H9 (cell line): Measurements from ENCODE around the gene ATP8A1. TPM values are rescaled to one million over a fixed set of nuclear protein-coding genes. Genes with fewer than 3 reads are reported as not detected.

Source experiments
- DNase-seq: peaks from one replicate; pipeline ENCODE4 v3.0.0-alpha.2; 2017
- H2AFZ ChIP-seq: one replicate; pipeline ENCODE4 v1.6.1; 2013; ENCODE audit warnings: mild to moderate bottlenecking, low read length, control low read depth, moderate library complexity
- H2AK5ac ChIP-seq: 2 replicates; pipeline ENCODE4 v1.6.1; 2013; ENCODE audit warnings: low read length, control low read depth, mixed read lengths; ENCODE audit not compliant: insufficient read length
- H2BK120ac ChIP-seq: one replicate; pipeline ENCODE4 v1.6.1; 2013; ENCODE audit warnings: low read depth, mild to moderate bottlenecking, low read length, control low read depth, inconsistent platforms; ENCODE audit not compliant: poor library complexity, severe bottlenecking
- H2BK12ac ChIP-seq: 2 replicates; pipeline ENCODE4 v1.6.1; 2013; ENCODE audit warnings: low read length, control low read depth, mixed read lengths, low read depth; ENCODE audit not compliant: insufficient read length
- H2BK15ac ChIP-seq: 2 replicates; pipeline ENCODE4 v1.6.1; 2013; ENCODE audit warnings: low read depth, low read length, control low read depth
- H2BK20ac ChIP-seq: one replicate; pipeline ENCODE4 v1.6.1; 2013; ENCODE audit warnings: low read depth, mild to moderate bottlenecking, low read length, control low read depth, inconsistent platforms; ENCODE audit not compliant: poor library complexity, severe bottlenecking
- H2BK5ac ChIP-seq: 2 replicates; pipeline ENCODE4 v1.6.1; 2013; ENCODE audit warnings: low read length, control low read depth, mixed read lengths; ENCODE audit not compliant: insufficient read length
- H3K14ac ChIP-seq: 2 replicates; pipeline ENCODE4 v1.6.1; 2013; ENCODE audit warnings: low read length, control low read depth; ENCODE audit not compliant: insufficient read depth
- H3K18ac ChIP-seq: 2 replicates; pipeline ENCODE4 v1.6.1; 2013; ENCODE audit warnings: low read depth, mild to moderate bottlenecking, mixed read lengths, low read length, control low read depth; ENCODE audit not compliant: insufficient read length
- H3K23ac ChIP-seq: 2 replicates; pipeline ENCODE4 v1.6.1; 2013; ENCODE audit warnings: low read length, control low read depth, mixed read lengths, low read depth; ENCODE audit not compliant: insufficient read length
- H3K23me2 ChIP-seq: 2 replicates; pipeline ENCODE4 v1.6.1; 2013; ENCODE audit warnings: low read depth, mild to moderate bottlenecking, mixed read lengths, low read length, control low read depth; ENCODE audit not compliant: insufficient read length, poor library complexity, severe bottlenecking
- H3K27ac ChIP-seq: 2 replicates; pipeline ENCODE4 v1.5.1; 2013; ENCODE audit warnings: low read length, control low read depth, mixed read lengths, low read depth; ENCODE audit not compliant: insufficient read length
- H3K27me3 ChIP-seq: 2 replicates; pipeline ENCODE4 v1.6.1; 2013; ENCODE audit warnings: low read length, control low read depth, inconsistent platforms; ENCODE audit not compliant: insufficient read depth
- H3K4ac ChIP-seq: 2 replicates; pipeline ENCODE4 v1.6.1; 2013; ENCODE audit warnings: low read depth, mild to moderate bottlenecking, control low read depth, inconsistent platforms, low read length, moderate library complexity
- H3K4me1 ChIP-seq: 2 replicates; pipeline ENCODE4 v1.6.1; 2013; ENCODE audit warnings: low read length, control low read depth, inconsistent platforms; ENCODE audit not compliant: insufficient read depth
- H3K4me2 ChIP-seq: 2 replicates; pipeline ENCODE4 v1.6.1; 2013; ENCODE audit warnings: low read length, control low read depth, mixed read lengths; ENCODE audit not compliant: insufficient read length, insufficient read depth
- H3K56ac ChIP-seq: 2 replicates; pipeline ENCODE4 v1.6.1; 2013; ENCODE audit warnings: low read depth, mild to moderate bottlenecking, mixed read lengths, low read length, control low read depth; ENCODE audit not compliant: insufficient read length
- H3K79me1 ChIP-seq: 2 replicates; pipeline ENCODE4 v1.6.1; 2013; ENCODE audit warnings: low read depth, mild to moderate bottlenecking, moderate library complexity, low read length, control low read depth, inconsistent platforms; ENCODE audit not compliant: insufficient read depth, poor library complexity, severe bottlenecking
- H3K79me2 ChIP-seq: 2 replicates; pipeline ENCODE4 v1.6.1; 2013; ENCODE audit warnings: low read length, control low read depth, inconsistent platforms; ENCODE audit not compliant: insufficient read depth
- H3K9ac ChIP-seq: 2 replicates; pipeline ENCODE4 v1.6.1; 2013; ENCODE audit warnings: low read length, control low read depth, mixed read lengths; ENCODE audit not compliant: insufficient read length; ENCODE audit errors: extremely low read depth
- H3K9me3 ChIP-seq: one replicate; pipeline ENCODE4 v1.6.1; 2013; ENCODE audit warnings: low read depth, low read length, inconsistent platforms; ENCODE audit not compliant: control insufficient read depth
- H3T11ph ChIP-seq: one replicate; pipeline ENCODE4 v1.6.1; 2013; ENCODE audit warnings: mild to moderate bottlenecking, low read length, control low read depth, inconsistent platforms
- H4K20me1 ChIP-seq: one replicate; pipeline ENCODE4 v1.6.1; 2013; ENCODE audit not compliant: control insufficient read depth, insufficient read length, insufficient read depth
- H4K5ac ChIP-seq: 2 replicates; pipeline ENCODE4 v1.6.1; 2013; ENCODE audit warnings: low read depth, mild to moderate bottlenecking, mixed read lengths, low read length, control low read depth; ENCODE audit not compliant: insufficient read length
- H4K8ac ChIP-seq: replicated peaks from 2 replicates; pipeline ENCODE4 v1.6.1; 2013; ENCODE audit warnings: low read length, control low read depth, mixed read lengths, low read depth; ENCODE audit not compliant: insufficient read length
- H4K91ac ChIP-seq: 2 replicates; pipeline ENCODE4 v1.6.1; 2013; ENCODE audit warnings: low read depth, mild to moderate bottlenecking, moderate library complexity, mixed read lengths, low read length, control low read depth; ENCODE audit not compliant: insufficient read length
- H3K27ac Mint-ChIP-seq, 3 experiments: 2 replicates in 2 of 3; 3 replicates in 1 of 3; pipeline ENCODE4 v1.8.0; 2020 to 2021; ENCODE audit warnings: mixed read lengths in 3 of 3, mild to moderate bottlenecking in 1 of 3, moderate library complexity in 1 of 3
- H3K27me3 Mint-ChIP-seq: 2 replicates; pipeline ENCODE4 v1.8.0; 2021; ENCODE audit warnings: low read depth, mild to moderate bottlenecking, moderate library complexity, mixed read lengths
- H3K36me3 Mint-ChIP-seq, 3 experiments: 2 replicates in 2 of 3; 3 replicates in 1 of 3; pipeline ENCODE4 v1.8.0; 2020 to 2021; ENCODE audit warnings: low read depth in 3 of 3, mixed read lengths in 3 of 3; ENCODE audit not compliant: insufficient read depth in 1 of 3
- H3K4me1 Mint-ChIP-seq, 2 experiments: 2 replicates each; pipeline ENCODE4 v1.8.0; 2020; ENCODE audit warnings: mixed read lengths in 2 of 2
- H3K4me3 Mint-ChIP-seq, 2 experiments: 2 replicates in 1 of 2; 3 replicates in 1 of 2; pipeline ENCODE4 v1.8.0; 2020 to 2021; ENCODE audit warnings: mild to moderate bottlenecking in 2 of 2, mixed read lengths in 2 of 2, moderate library complexity in 1 of 2
- H3K9me3 Mint-ChIP-seq, 2 experiments: 2 replicates in 1 of 2; 3 replicates in 1 of 2; pipeline ENCODE4 v1.8.0; 2020; ENCODE audit warnings: mild to moderate bottlenecking in 2 of 2, mixed read lengths in 2 of 2, moderate library complexity in 1 of 2
- total RNA-seq: library from RNA; stranded (reverse); gene quantifications from 2 replicates; pipeline ENCODE4 v1.2.1, GENCODE V29; 2021
- TF ChIP-seq, protein P1 (sequence below): fragments of 200-600 bp; sonication (generic); conservative IDR thresholded peaks from 3 replicates; pipeline ENCODE4 v1.8.0; 2021; ENCODE audit warnings: antibody characterized with exemption, mild to moderate bottlenecking

Gene ATP8A1
- total RNA-seq, 1 experiment from 2014 or later, result 5.1 TPM

- Histone ChIP-seq H3K27me3 (no peaks in the 10 kb centered on the region; the same call in 1 of the 2 replicates), H3K9me3 (no peaks in the 10 kb centered on the region), H2AFZ (no peak overlapping the region), H2BK120ac (no peak overlapping the region), H2BK5ac (no peak overlapping the region), H4K8ac (no peak overlapping the region), H3K23me2 (no peaks in the 10 kb centered on the region), H2BK20ac (no peak overlapping the region), H3K18ac (no peak overlapping the region), H4K5ac (no peak overlapping the region), H3K27ac (no peak overlapping the region), H3K4me2 (no peak overlapping the region), H2AK5ac (no peak overlapping the region), H4K91ac (no peak overlapping the region), H2BK15ac (no peak overlapping the region), H3K79me2 (no peaks in the 10 kb centered on the region), H3K14ac (no peak overlapping the region), H3K56ac (no peak overlapping the region), H3T11ph (no peak overlapping the region), H3K23ac (no peak overlapping the region), H2BK12ac (no peak overlapping the region), H3K4me1 (peaks cover 9% of the 10 kb centered on the region; the same call in 1 of the 2 replicates), H3K4ac (no peak overlapping the region), H3K79me1 (no peaks in the 10 kb centered on the region), H4K20me1 (no peaks in the 10 kb centered on the region), H3K9ac (no peak overlapping the region)
- H3K27me3 Mint-ChIP-seq, result peaks cover 18% of the 10 kb centered on the region
- peaks cover 0 to 9% (median 5%) of the 10 kb centered on the region in 3 experiments; a peak in 3 of 7 replicates for H3K36me3 Mint-ChIP-seq
- TF ChIP-seq, protein P1, sequence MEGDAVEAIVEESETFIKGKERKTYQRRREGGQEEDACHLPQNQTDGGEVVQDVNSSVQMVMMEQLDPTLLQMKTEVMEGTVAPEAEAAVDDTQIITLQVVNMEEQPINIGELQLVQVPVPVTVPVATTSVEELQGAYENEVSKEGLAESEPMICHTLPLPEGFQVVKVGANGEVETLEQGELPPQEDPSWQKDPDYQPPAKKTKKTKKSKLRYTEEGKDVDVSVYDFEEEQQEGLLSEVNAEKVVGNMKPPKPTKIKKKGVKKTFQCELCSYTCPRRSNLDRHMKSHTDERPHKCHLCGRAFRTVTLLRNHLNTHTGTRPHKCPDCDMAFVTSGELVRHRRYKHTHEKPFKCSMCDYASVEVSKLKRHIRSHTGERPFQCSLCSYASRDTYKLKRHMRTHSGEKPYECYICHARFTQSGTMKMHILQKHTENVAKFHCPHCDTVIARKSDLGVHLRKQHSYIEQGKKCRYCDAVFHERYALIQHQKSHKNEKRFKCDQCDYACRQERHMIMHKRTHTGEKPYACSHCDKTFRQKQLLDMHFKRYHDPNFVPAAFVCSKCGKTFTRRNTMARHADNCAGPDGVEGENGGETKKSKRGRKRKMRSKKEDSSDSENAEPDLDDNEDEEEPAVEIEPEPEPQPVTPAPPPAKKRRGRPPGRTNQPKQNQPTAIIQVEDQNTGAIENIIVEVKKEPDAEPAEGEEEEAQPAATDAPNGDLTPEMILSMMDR, result no peak
- H3K4me1 Mint-ChIP-seq, result peaks cover 44% of the 10 kb centered on the region in 2 experiments
- no peak overlapping the region for H3K27ac Mint-ChIP-seq
- H3K4me3 Mint-ChIP-seq, result no peak overlapping the region
- H3K9me3 Mint-ChIP-seq, result no peaks in the 10 kb centered on the region
- no peak for DNase-seq
These were observed 146.7 kb downstream of the ATP8A1 start for GRCh38 chr4:42510225-42510624.
